Measurements from ENCODE around the gene FETUB. TPM values are rescaled to one million over a fixed set of nuclear protein-coding genes. Genes with fewer than 3 reads are reported as not detected.

FETUB gene
- total and polyA plus RNA-seq, 12 donors = 0.21 to 0.42 (median 0.30) TPM; not detected in 8

DNA sequence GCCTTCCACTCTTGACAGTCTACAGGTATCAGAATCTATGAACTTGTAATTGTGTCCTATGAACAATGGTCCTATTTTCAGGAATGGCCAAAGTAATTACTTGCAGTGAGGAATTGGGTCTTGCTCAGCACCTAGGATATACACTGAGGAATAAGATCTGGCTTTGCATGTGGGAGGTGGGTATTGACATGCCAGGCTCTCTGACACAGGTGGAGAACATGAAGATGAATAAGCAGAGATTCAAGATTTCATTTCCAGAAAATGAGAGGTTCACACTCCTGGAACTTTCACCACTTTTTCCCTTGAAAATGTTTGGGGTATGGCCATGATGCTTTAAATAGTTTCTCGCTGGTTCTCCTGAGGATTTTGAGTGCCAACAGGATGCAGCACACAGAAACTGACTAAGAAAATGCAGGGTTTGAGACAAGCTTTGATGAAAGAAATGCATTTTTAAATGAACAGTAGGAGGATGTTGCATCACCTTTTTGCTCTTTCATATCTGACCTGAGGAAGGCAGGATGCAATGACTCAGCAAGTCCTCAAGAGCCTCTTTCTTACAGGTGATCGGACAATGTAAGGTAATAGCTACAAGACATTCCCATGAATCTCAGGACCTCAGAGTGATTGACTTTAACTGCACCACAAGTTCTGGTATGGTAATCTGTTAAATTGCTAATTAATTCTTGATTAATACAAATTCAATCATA, 29.3 kb downstream of the FETUB start:
- DNase-seq (no peak), ATAC-seq (no peak)
- no peak overlapping the region for H3K27ac ChIP-seq
- H3K4me1 ChIP-seq = no peaks in the 10 kb centered on the region
- intact Hi-C loops (cut with DNase I) = no loop called here
- no peak overlapping the region for H3K4me3 ChIP-seq
- WGBS, 2 donors = 74 to 81% methylated on average over 2 of the region's 2 CpGs
- TF ChIP-seq, protein P1, sequence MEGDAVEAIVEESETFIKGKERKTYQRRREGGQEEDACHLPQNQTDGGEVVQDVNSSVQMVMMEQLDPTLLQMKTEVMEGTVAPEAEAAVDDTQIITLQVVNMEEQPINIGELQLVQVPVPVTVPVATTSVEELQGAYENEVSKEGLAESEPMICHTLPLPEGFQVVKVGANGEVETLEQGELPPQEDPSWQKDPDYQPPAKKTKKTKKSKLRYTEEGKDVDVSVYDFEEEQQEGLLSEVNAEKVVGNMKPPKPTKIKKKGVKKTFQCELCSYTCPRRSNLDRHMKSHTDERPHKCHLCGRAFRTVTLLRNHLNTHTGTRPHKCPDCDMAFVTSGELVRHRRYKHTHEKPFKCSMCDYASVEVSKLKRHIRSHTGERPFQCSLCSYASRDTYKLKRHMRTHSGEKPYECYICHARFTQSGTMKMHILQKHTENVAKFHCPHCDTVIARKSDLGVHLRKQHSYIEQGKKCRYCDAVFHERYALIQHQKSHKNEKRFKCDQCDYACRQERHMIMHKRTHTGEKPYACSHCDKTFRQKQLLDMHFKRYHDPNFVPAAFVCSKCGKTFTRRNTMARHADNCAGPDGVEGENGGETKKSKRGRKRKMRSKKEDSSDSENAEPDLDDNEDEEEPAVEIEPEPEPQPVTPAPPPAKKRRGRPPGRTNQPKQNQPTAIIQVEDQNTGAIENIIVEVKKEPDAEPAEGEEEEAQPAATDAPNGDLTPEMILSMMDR (IDR thresholded peaks at IDR 0.05) = no peak
- H3K27me3 ChIP-seq = peaks cover 0 to 15% (median 14%) of the 10 kb centered on the region in 7 donors
- no peaks in the 10 kb centered on the region for H3K36me3 ChIP-seq
- H3K9me3 ChIP-seq = no peaks in the 10 kb centered on the region

DNA sequence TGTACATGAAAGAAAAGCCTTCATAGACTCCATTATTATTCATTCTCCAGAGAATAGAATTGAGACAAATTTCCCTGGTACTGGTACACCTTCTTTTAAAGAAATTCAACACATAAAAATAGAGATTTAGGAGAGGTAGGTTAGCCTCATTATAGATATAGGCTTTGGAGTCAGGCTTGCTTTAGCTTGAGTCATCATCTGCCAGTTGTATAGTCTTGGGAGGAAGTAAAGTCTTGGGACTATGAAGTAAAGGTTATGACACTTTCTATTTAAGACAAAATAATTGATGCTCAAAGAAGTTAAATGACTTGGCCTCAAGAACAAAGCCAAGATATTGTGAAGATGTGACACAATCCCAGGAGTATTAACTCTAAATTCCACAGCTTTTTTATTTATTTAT, 30.0 kb downstream of the FETUB start:
- no peak for DNase-seq
- H3K27me3 ChIP-seq = peaks cover 0 to 19% (median 12%) of the 10 kb centered on the region in 7 donors
- no peak overlapping the region for H3K4me3 ChIP-seq
- ATAC-seq = no peak
- intact Hi-C loops (cut with DNase I) = no loop called here
- no peaks in the 10 kb centered on the region for H3K9me3 ChIP-seq
- H3K4me1 ChIP-seq = no peaks in the 10 kb centered on the region
- no peaks in the 10 kb centered on the region for H3K36me3 ChIP-seq
- H3K27ac ChIP-seq = no peak overlapping the region
- TF ChIP-seq, protein P1 (IDR thresholded peaks at IDR 0.05) = no peak

DNA sequence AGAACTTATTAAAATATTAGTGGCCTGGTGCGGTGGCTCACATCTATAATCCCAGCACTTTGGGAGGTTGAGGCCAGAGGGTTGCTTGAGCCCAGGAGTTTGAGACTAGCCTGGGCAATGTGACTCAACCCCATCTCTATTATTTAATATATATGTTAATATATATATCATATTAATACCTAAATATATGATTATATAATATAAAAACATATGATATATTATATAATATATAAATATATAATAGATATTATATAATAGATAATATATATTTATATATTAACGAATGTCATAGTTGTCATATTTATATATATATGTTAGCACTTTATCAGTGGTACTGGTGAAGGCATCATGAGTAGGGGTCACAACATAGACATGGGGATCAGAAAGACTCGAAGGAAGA, 30.9 kb downstream of the FETUB start:
- intact Hi-C loops (cut with DNase I) = no loop called here
- no peaks in the 10 kb centered on the region for H3K4me1 ChIP-seq
- 91 to 95% methylated on average over 3 of the region's 3 CpGs for WGBS, 2 donors
- H3K27me3 ChIP-seq = peaks cover 0 to 16% (median 10%) of the 10 kb centered on the region in 7 donors
- no peak overlapping the region for H3K27ac ChIP-seq
- TF ChIP-seq, protein P1 (IDR thresholded peaks at IDR 0.05) = no peak
- H3K4me3 ChIP-seq = no peak overlapping the region
- no peak for ATAC-seq
- no peak for DNase-seq
- no peaks in the 10 kb centered on the region for H3K9me3 ChIP-seq
- H3K36me3 ChIP-seq = no peaks in the 10 kb centered on the region

DNA sequence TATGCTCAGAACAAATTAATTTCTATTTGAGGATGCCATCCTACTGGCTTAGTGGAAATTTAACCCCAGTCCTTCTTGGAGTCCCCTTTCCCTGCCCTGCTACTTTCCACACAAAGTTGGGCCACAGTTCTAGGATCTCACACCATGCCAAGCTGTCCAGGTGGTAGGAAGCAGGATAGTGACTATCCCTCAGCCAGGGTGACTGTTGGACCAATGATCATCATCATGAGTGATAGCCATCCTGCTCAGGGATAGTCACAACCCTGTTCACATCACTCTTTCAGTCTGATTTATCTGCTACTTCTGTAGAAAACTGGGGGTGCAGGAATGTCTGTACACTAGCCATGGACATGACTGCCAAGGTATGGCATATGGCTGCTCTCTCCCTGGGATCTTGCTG, 38.4 kb downstream of the FETUB start:
- DNase-seq (no peak), ATAC-seq (no peak)
- intact Hi-C loops (cut with DNase I) = no loop called here
- no peak overlapping the region for H3K27ac ChIP-seq
- TF ChIP-seq, protein P1 (IDR thresholded peaks at IDR 0.05) = no peak
- H3K4me3 ChIP-seq = no peak overlapping the region
- H3K36me3 ChIP-seq = no peaks in the 10 kb centered on the region
- H3K9me3 ChIP-seq = no peaks in the 10 kb centered on the region
- H3K27me3 ChIP-seq = peaks cover 0 to 18% (median 3%) of the 10 kb centered on the region in 7 donors
- H3K4me1 ChIP-seq = no peaks in the 10 kb centered on the region

All from heart right ventricle (tissue), 16 donors.